ENCODE measurements around the gene PLAU. TPM values are rescaled to one million over a fixed set of nuclear protein-coding genes. Genes with fewer than 3 reads are reported as not detected.
"Not testable (repeated sequence)": the region's sequence is repeated elsewhere in the genome, so short reads cannot be mapped to it uniquely, and the experiment has no call there.

Gene PLAU
- total RNA-seq, 2 experiments from 2014 or later: 0.61 to 0.62 TPM

GRCh38 chr10:73962386-73962785 is 51.5 kb downstream of the PLAU start:
- POLR2A ChIA-PET: no interaction called here
- H3K4me3 Mint-ChIP-seq: no peak overlapping the region
- ATAC-seq (ENCODE audit: low read depth) (no peak), DNase-seq (no peak)
- peaks cover 12% of the 10 kb centered on the region for H3K4me1 Mint-ChIP-seq
- no peaks in the 10 kb centered on the region for H3K36me3 Mint-ChIP-seq
- no peaks in the 10 kb centered on the region for H3K9me3 Mint-ChIP-seq
- H3K27ac Mint-ChIP-seq: no peak overlapping the region
- H3K27me3 Mint-ChIP-seq: peaks cover 7% of the 10 kb centered on the region

- POLR2A ChIA-PET: interaction anchor here (0.7 kb wide), 1 partner anchor 22 kb away, joined by 3 read pairs; no protein-coding TSS in a partner anchor
- not testable (repeated sequence) for DNase-seq; H3K4me1 Mint-ChIP-seq; H3K27ac Mint-ChIP-seq; ATAC-seq (ENCODE audit: low read depth); H3K27me3 Mint-ChIP-seq; H3K4me3 Mint-ChIP-seq; H3K9me3 Mint-ChIP-seq; H3K36me3 Mint-ChIP-seq
These were observed 52.6 kb downstream of the PLAU start for GRCh38 chr10:73963533-73963932.

- Mint-ChIP-seq H3K36me3 (no peaks in the 10 kb centered on the region), H3K27ac (no peak overlapping the region), H3K4me3 (no peak overlapping the region), H3K9me3 (no peaks in the 10 kb centered on the region), H3K4me1 (peaks cover 3% of the 10 kb centered on the region), H3K27me3 (peaks cover 12% of the 10 kb centered on the region)
- POLR2A ChIA-PET: no interaction called here
- no peak for ATAC-seq (ENCODE audit: low read depth)
- no peak for DNase-seq
These were observed 53.8 kb downstream of the PLAU start for GRCh38 chr10:73964743-73965142.

GRCh38 chr10:73965267-73965889 is 54.4 kb downstream of the PLAU start:
- H3K36me3 Mint-ChIP-seq; H3K4me3 Mint-ChIP-seq; H3K27ac Mint-ChIP-seq; ATAC-seq (ENCODE audit: low read depth); H3K9me3 Mint-ChIP-seq; POLR2A ChIA-PET; DNase-seq; H3K4me1 Mint-ChIP-seq: not testable (repeated sequence)
- H3K27me3 Mint-ChIP-seq: peaks cover 13% of the 10 kb centered on the region

- Mint-ChIP-seq H3K27me3 (peaks cover 16% of the 10 kb centered on the region), H3K9me3 (no peaks in the 10 kb centered on the region), H3K4me1 (no peaks in the 10 kb centered on the region), H3K4me3 (no peak overlapping the region), H3K36me3 (no peaks in the 10 kb centered on the region), H3K27ac (no peak overlapping the region)
- POLR2A ChIA-PET: interaction anchor here (0.6 kb wide), 1 partner anchor 12 kb away, joined by 9 read pairs; no protein-coding TSS in a partner anchor
- DNase-seq: no peak
- no peak for ATAC-seq (ENCODE audit: low read depth)
These were observed 55.2 kb downstream of the PLAU start for GRCh38 chr10:73965890-73966768.

GRCh38 chr10:73967022-73967429 is 56.1 kb downstream of the PLAU start:
- Mint-ChIP-seq H3K27me3 (peaks cover 16% of the 10 kb centered on the region), H3K4me1 (no peaks in the 10 kb centered on the region), H3K27ac (no peak overlapping the region), H3K4me3 (no peak overlapping the region), H3K36me3 (no peaks in the 10 kb centered on the region), H3K9me3 (no peaks in the 10 kb centered on the region)
- DNase-seq: no peak
- POLR2A ChIA-PET: no interaction called here
- no peak for ATAC-seq (ENCODE audit: low read depth)

Other genes starting within 250 kb of the PLAU start
- 10 to 100 TPM; 10.2 to 11.3 TPM for gene AGAP5, start 213.0 kb upstream of the PLAU start, total RNA-seq
- gene SEC24C, start 166.8 kb upstream of the PLAU start, total RNA-seq: 10 to 100 TPM; 96.3 to 96.7 TPM
- 10 to 100 TPM; 23.0 to 24.8 TPM for gene CHCHD1, start 129.1 kb upstream of the PLAU start, total RNA-seq
- 10 to 100 TPM; 93.4 to 95.2 TPM for gene ZSWIM8, start 125.5 kb upstream of the PLAU start, total RNA-seq
- 10 to 100 TPM; 80.1 to 82.0 TPM for gene NDST2, start 99.5 kb upstream of the PLAU start, total RNA-seq
- gene CAMK2G, start 36.6 kb upstream of the PLAU start, total RNA-seq: 10 to 100 TPM; 48.6 to 53.5 TPM
- 10 to 100 TPM; 15.6 to 18.5 TPM for gene VCL, start 87.0 kb downstream of the PLAU start, total RNA-seq
- 10 to 100 TPM; 43.5 to 45.4 TPM for gene AP3M1, start 239.7 kb downstream of the PLAU start, total RNA-seq
- 10 to 100 TPM; 31.6 to 37.9 TPM for gene ADK, start 240.1 kb downstream of the PLAU start, total RNA-seq